ENCODE measurements around the gene LCE1A. TPM values are rescaled to one million over a fixed set of nuclear protein-coding genes. Genes with fewer than 3 reads are reported as not detected.

LCE1A gene
- total RNA-seq (2014; rRNA removed; shearing (Covaris generic); ENCODE audit: low replicate concordance): not detected in 2 replicates

- Histone ChIP-seq H3K9me2 (replicated peaks; ENCODE audit: insufficient read depth, low read length) (no peaks in the 10 kb centered on the region), H3K27ac (ENCODE audit: low read length) (no peak within 1 kb of the TSS), H3K9me3 (ENCODE audit: low read length) (no peaks in the 10 kb centered on the region), H3K4me1 (ENCODE audit: low read length) (no peaks in the 10 kb centered on the region), H3K4me2 (ENCODE audit: low read depth, low read length, poor library complexity, severe bottlenecking) (no peak within 1 kb of the TSS), H4K20me1 (ENCODE audit: insufficient read depth, low read depth, low read length) (no peaks in the 10 kb centered on the region), H3K36me3 (ENCODE audit: insufficient read depth, low read length) (no peaks in the 10 kb centered on the region), H2AFZ (ENCODE audit: low read length) (no peak within 1 kb of the TSS), H3K27me3 (ENCODE audit: low read length) (no peaks in the 10 kb centered on the region), H3K4me3 (ENCODE audit: low read length) (no peak within 1 kb of the TSS), H3K79me2 (ENCODE audit: low read length) (no peaks in the 10 kb centered on the region), H3K9ac (ENCODE audit: low read length) (no peak within 1 kb of the TSS)
- no peak for DNase-seq
Observed at GRCh38 chr1:152827173-152827572, at the start of gene LCE1A. Gene LCE1A (plus strand): TSS chr1:152827473. CDS start chr1:152827473, 0 bp downstream.

- Histone ChIP-seq H3K9me2 (replicated peaks; ENCODE audit: insufficient read depth, low read length) (no peaks in the 10 kb centered on the region), H3K36me3 (ENCODE audit: insufficient read depth, low read length) (no peaks in the 10 kb centered on the region), H4K20me1 (ENCODE audit: insufficient read depth, low read depth, low read length) (no peaks in the 10 kb centered on the region), H3K27ac (ENCODE audit: low read length) (no peak overlapping the region), H3K79me2 (ENCODE audit: low read length) (no peaks in the 10 kb centered on the region), H3K9me3 (ENCODE audit: low read length) (no peaks in the 10 kb centered on the region), H3K9ac (ENCODE audit: low read length) (no peak overlapping the region), H3K4me2 (ENCODE audit: low read depth, low read length, poor library complexity, severe bottlenecking) (no peak overlapping the region), H3K4me3 (ENCODE audit: low read length) (no peak overlapping the region), H3K4me1 (ENCODE audit: low read length) (no peaks in the 10 kb centered on the region), H2AFZ (ENCODE audit: low read length) (no peak overlapping the region), H3K27me3 (ENCODE audit: low read length) (no peaks in the 10 kb centered on the region)
- DNase-seq: peak; percentile 50
Observed at GRCh38 chr1:152777510-152778137, 49.6 kb upstream of the LCE1A start.

- Histone ChIP-seq H3K27ac (ENCODE audit: low read length) (no peak overlapping the region), H3K4me2 (ENCODE audit: low read depth, low read length, poor library complexity, severe bottlenecking) (no peak overlapping the region), H4K20me1 (ENCODE audit: insufficient read depth, low read depth, low read length) (no peaks in the 10 kb centered on the region), H2AFZ (ENCODE audit: low read length) (no peak overlapping the region), H3K79me2 (ENCODE audit: low read length) (no peaks in the 10 kb centered on the region), H3K36me3 (ENCODE audit: insufficient read depth, low read length) (no peaks in the 10 kb centered on the region), H3K9me3 (ENCODE audit: low read length) (no peaks in the 10 kb centered on the region), H3K27me3 (ENCODE audit: low read length) (no peaks in the 10 kb centered on the region), H3K9ac (ENCODE audit: low read length) (no peak overlapping the region), H3K4me1 (ENCODE audit: low read length) (no peaks in the 10 kb centered on the region), H3K4me3 (ENCODE audit: low read length) (no peak overlapping the region), H3K9me2 (replicated peaks; ENCODE audit: insufficient read depth, low read length) (no peaks in the 10 kb centered on the region)
- no peak for DNase-seq
Observed at GRCh38 chr1:152783095-152783494, 44.2 kb upstream of the LCE1A start.

- no peaks in the 10 kb centered on the region for H3K27me3 ChIP-seq (ENCODE audit: low read length)
- H2AFZ ChIP-seq (ENCODE audit: low read length): no peak within 1 kb of the TSS
- no peaks in the 10 kb centered on the region for H4K20me1 ChIP-seq (ENCODE audit: insufficient read depth, low read depth, low read length)
- H3K9me3 ChIP-seq (ENCODE audit: low read length): no peaks in the 10 kb centered on the region
- H3K27ac ChIP-seq (ENCODE audit: low read length): no peak within 1 kb of the TSS
- no peaks in the 10 kb centered on the region for H3K36me3 ChIP-seq (ENCODE audit: insufficient read depth, low read length)
- no peak within 1 kb of the TSS for H3K4me3 ChIP-seq (ENCODE audit: low read length)
- no peak within 1 kb of the TSS for H3K9ac ChIP-seq (ENCODE audit: low read length)
- DNase-seq: no peak
- H3K4me2 ChIP-seq (ENCODE audit: low read depth, low read length, poor library complexity, severe bottlenecking): no peak within 1 kb of the TSS
- H3K79me2 ChIP-seq (ENCODE audit: low read length): no peaks in the 10 kb centered on the region
- H3K9me2 ChIP-seq (replicated peaks; ENCODE audit: insufficient read depth, low read length): no peaks in the 10 kb centered on the region
- H3K4me1 ChIP-seq (ENCODE audit: low read length): no peaks in the 10 kb centered on the region
Observed at GRCh38 chr1:152786077-152786476, 41.2 kb upstream of the LCE1A start, which contains the start of gene LCE1E. Gene LCE1E (plus strand): TSS chr1:152786257. CDS start chr1:152787300, 1,043 bp downstream.

- Histone ChIP-seq H3K4me3 (ENCODE audit: low read length) (no peak overlapping the region), H3K36me3 (ENCODE audit: insufficient read depth, low read length) (no peaks in the 10 kb centered on the region), H3K27ac (ENCODE audit: low read length) (no peak overlapping the region), H3K4me2 (ENCODE audit: low read depth, low read length, poor library complexity, severe bottlenecking) (no peak overlapping the region), H2AFZ (ENCODE audit: low read length) (no peak overlapping the region), H3K9me2 (replicated peaks; ENCODE audit: insufficient read depth, low read length) (0 out of 2 replicates have a peak, but pooled peaks cover 2% of the 10 kb centered on the region), H3K9me3 (ENCODE audit: low read length) (no peaks in the 10 kb centered on the region), H4K20me1 (ENCODE audit: insufficient read depth, low read depth, low read length) (no peaks in the 10 kb centered on the region), H3K4me1 (ENCODE audit: low read length) (no peaks in the 10 kb centered on the region), H3K27me3 (ENCODE audit: low read length) (no peaks in the 10 kb centered on the region), H3K9ac (ENCODE audit: low read length) (no peak overlapping the region), H3K79me2 (ENCODE audit: low read length) (no peaks in the 10 kb centered on the region)
- no peak for DNase-seq
Observed at GRCh38 chr1:152795686-152796085, 31.6 kb upstream of the LCE1A start.

GRCh38 chr1:152796421-152796820 is 30.9 kb upstream of the LCE1A start, which contains the start of gene LCE1D:
Gene LCE1D (plus strand): TSS chr1:152796721. CDS start chr1:152797795, 1,074 bp downstream.
- no peak within 1 kb of the TSS for H2AFZ ChIP-seq (ENCODE audit: low read length)
- no peaks in the 10 kb centered on the region for H3K79me2 ChIP-seq (ENCODE audit: low read length)
- no peaks in the 10 kb centered on the region for H3K4me1 ChIP-seq (ENCODE audit: low read length)
- H4K20me1 ChIP-seq (ENCODE audit: insufficient read depth, low read depth, low read length): no peaks in the 10 kb centered on the region
- no peak within 1 kb of the TSS for H3K9ac ChIP-seq (ENCODE audit: low read length)
- H3K9me2 ChIP-seq (replicated peaks; ENCODE audit: insufficient read depth, low read length): 0 out of 2 replicates have a peak, but pooled peaks cover 2% of the 10 kb centered on the region
- no peak within 1 kb of the TSS for H3K27ac ChIP-seq (ENCODE audit: low read length)
- DNase-seq: no peak
- no peak within 1 kb of the TSS for H3K4me2 ChIP-seq (ENCODE audit: low read depth, low read length, poor library complexity, severe bottlenecking)
- H3K27me3 ChIP-seq (ENCODE audit: low read length): no peaks in the 10 kb centered on the region
- H3K36me3 ChIP-seq (ENCODE audit: insufficient read depth, low read length): no peaks in the 10 kb centered on the region
- H3K4me3 ChIP-seq (ENCODE audit: low read length): no peak within 1 kb of the TSS
- no peaks in the 10 kb centered on the region for H3K9me3 ChIP-seq (ENCODE audit: low read length)

GRCh38 chr1:152801333-152801732 is 25.9 kb upstream of the LCE1A start:
- no peak overlapping the region for H2AFZ ChIP-seq (ENCODE audit: low read length)
- H4K20me1 ChIP-seq (ENCODE audit: insufficient read depth, low read depth, low read length): no peaks in the 10 kb centered on the region
- H3K36me3 ChIP-seq (ENCODE audit: insufficient read depth, low read length): no peaks in the 10 kb centered on the region
- no peak overlapping the region for H3K27ac ChIP-seq (ENCODE audit: low read length)
- peak; percentile 23 for DNase-seq
- H3K79me2 ChIP-seq (ENCODE audit: low read length): no peaks in the 10 kb centered on the region
- H3K9me2 ChIP-seq (replicated peaks; ENCODE audit: insufficient read depth, low read length): 0 out of 2 replicates have a peak, but pooled peaks cover 2% of the 10 kb centered on the region
- no peak overlapping the region for H3K4me2 ChIP-seq (ENCODE audit: low read depth, low read length, poor library complexity, severe bottlenecking)
- no peak overlapping the region for H3K4me3 ChIP-seq (ENCODE audit: low read length)
- H3K9me3 ChIP-seq (ENCODE audit: low read length): no peaks in the 10 kb centered on the region
- H3K27me3 ChIP-seq (ENCODE audit: low read length): no peaks in the 10 kb centered on the region
- H3K9ac ChIP-seq (ENCODE audit: low read length): no peak overlapping the region
- H3K4me1 ChIP-seq (ENCODE audit: low read length): no peaks in the 10 kb centered on the region

GRCh38 chr1:152806576-152806975 is 20.7 kb upstream of the LCE1A start, which contains the start of gene LCE1C:
Gene LCE1C (minus strand): TSS chr1:152806651. CDS start chr1:152805478, 1,173 bp downstream.
- no peaks in the 10 kb centered on the region for H3K4me1 ChIP-seq (ENCODE audit: low read length)
- H3K27me3 ChIP-seq (ENCODE audit: low read length): no peaks in the 10 kb centered on the region
- no peaks in the 10 kb centered on the region for H3K9me2 ChIP-seq (replicated peaks; ENCODE audit: insufficient read depth, low read length)
- H3K36me3 ChIP-seq (ENCODE audit: insufficient read depth, low read length): no peaks in the 10 kb centered on the region
- no peak within 1 kb of the TSS for H2AFZ ChIP-seq (ENCODE audit: low read length)
- H4K20me1 ChIP-seq (ENCODE audit: insufficient read depth, low read depth, low read length): no peaks in the 10 kb centered on the region
- DNase-seq: no peak
- no peak within 1 kb of the TSS for H3K27ac ChIP-seq (ENCODE audit: low read length)
- no peaks in the 10 kb centered on the region for H3K79me2 ChIP-seq (ENCODE audit: low read length)
- H3K4me2 ChIP-seq (ENCODE audit: low read depth, low read length, poor library complexity, severe bottlenecking): no peak within 1 kb of the TSS
- H3K9ac ChIP-seq (ENCODE audit: low read length): no peak within 1 kb of the TSS
- no peaks in the 10 kb centered on the region for H3K9me3 ChIP-seq (ENCODE audit: low read length)
- H3K4me3 ChIP-seq (ENCODE audit: low read length): no peak within 1 kb of the TSS

Measured in Karpas-422 (cell line).